ENCODE results near the gene KLRF1.
"Not testable (repeated sequence)": the region's sequence is repeated elsewhere in the genome, so short reads cannot be mapped to it uniquely, and the experiment has no call there.

The KLRF1 gene

DNA sequence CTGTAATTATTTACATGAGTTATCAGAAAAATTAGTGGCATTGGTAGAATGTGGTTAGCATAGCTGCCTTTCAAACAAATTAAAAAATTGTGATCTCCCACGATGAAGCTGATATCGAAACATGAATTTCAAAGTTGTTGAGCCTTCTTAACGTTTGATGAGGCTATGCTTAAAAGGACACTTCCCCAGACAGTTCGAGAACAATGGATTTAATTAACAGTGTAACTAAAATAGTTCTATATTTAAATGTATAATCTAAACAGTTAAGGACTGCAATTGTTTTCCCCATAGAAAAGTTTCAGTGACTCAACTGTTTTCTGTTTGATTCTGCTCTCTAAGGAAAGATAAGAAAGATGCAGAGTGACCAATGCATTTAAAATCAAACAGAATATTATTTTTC, 40.2 kb downstream of the KLRF1 start:
- H3K9ac ChIP-seq, result no peak overlapping the region

DNA sequence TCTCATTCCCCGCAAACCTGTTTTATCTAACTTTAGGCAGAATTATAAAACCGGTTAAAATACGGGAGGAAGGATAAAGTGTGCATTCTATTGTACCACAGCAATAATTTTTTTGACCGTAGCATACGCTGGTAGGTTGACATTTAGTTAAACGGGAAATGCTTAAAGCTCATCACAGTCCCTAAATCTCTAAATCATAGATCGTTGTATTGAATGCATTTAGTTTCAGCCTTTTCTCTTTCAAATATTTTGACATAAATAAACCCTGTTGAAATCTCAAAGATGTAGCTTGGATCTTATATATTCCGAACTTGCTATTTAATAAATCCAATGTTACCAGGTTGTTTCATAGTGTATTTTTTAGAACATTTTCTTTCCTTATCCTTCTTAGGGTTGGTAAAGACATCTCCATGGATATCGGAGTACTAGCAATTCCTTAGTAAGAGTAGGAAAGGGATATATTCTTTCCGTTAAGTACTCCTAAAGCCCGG, 41.1 kb downstream of the KLRF1 start:
- peaks cover 8% of the 10 kb centered on the region; the same call in 1 of the 2 replicates for H3K4me1 ChIP-seq
- no peak overlapping the region for H3K9ac ChIP-seq
- H4K20me1 ChIP-seq, result peaks cover 34% of the 10 kb centered on the region
- H3K4me3 ChIP-seq, result no peak overlapping the region
- no peak overlapping the region for H3K27ac ChIP-seq
- H3K9me3 ChIP-seq, result 0 out of 2 replicates have a peak, but pooled peaks cover 9% of the 10 kb centered on the region
- no peaks in the 10 kb centered on the region for H3K36me3 ChIP-seq
- H3K27me3 ChIP-seq, result peaks cover 56% of the 10 kb centered on the region
- no peak for TF ChIP-seq Cebpa-rat (IDR thresholded peaks at IDR 0.05)
- H3K4me2 ChIP-seq, result no peak overlapping the region

More for the DNA sequence above, 40.2 kb downstream of the KLRF1 start:
- H3K9me3 ChIP-seq, result 0 out of 2 replicates have a peak, but pooled peaks cover 9% of the 10 kb centered on the region
- H4K20me1 ChIP-seq, result peaks cover 34% of the 10 kb centered on the region
- H3K27me3 ChIP-seq, result peaks cover 56% of the 10 kb centered on the region
- no peak overlapping the region for H3K4me2 ChIP-seq
- no peak for TF ChIP-seq Cebpa-rat (IDR thresholded peaks at IDR 0.05)
- H3K27ac ChIP-seq, result no peak overlapping the region
- H3K4me3 ChIP-seq, result no peak overlapping the region
- no peaks in the 10 kb centered on the region for H3K36me3 ChIP-seq
- H3K4me1 ChIP-seq, result peaks cover 8% of the 10 kb centered on the region; the same call in 1 of the 2 replicates

DNA sequence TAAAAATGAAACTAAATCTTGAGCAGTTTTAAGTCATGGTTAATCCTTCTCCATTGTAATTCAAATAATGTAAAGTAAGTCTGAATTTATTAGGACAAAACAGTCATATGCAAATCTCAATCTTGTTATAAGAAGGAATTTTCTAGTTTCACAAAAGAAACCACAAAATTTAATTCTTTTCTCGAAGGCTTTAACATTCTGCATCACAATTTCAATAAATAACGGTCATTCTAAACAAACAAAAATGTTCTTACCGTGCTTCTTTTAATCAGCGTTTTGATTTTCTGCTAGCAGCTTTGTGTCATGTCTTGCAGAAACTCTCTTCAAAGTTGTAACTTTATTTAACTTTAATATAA, 41.6 kb downstream of the KLRF1 start:
- no peak for TF ChIP-seq Cebpa-rat (IDR thresholded peaks at IDR 0.05)
- Histone ChIP-seq H3K9me3 (0 out of 2 replicates have a peak, but pooled peaks cover 5% of the 10 kb centered on the region), H3K27ac (no peak overlapping the region), H3K27me3 (peaks cover 56% of the 10 kb centered on the region), H4K20me1 (peaks cover 34% of the 10 kb centered on the region), H3K4me1 (peaks cover 8% of the 10 kb centered on the region; the same call in 1 of the 2 replicates), H3K4me2 (no peak overlapping the region), H3K4me3 (no peak overlapping the region), H3K9ac (no peak overlapping the region), H3K36me3 (no peaks in the 10 kb centered on the region)

DNA sequence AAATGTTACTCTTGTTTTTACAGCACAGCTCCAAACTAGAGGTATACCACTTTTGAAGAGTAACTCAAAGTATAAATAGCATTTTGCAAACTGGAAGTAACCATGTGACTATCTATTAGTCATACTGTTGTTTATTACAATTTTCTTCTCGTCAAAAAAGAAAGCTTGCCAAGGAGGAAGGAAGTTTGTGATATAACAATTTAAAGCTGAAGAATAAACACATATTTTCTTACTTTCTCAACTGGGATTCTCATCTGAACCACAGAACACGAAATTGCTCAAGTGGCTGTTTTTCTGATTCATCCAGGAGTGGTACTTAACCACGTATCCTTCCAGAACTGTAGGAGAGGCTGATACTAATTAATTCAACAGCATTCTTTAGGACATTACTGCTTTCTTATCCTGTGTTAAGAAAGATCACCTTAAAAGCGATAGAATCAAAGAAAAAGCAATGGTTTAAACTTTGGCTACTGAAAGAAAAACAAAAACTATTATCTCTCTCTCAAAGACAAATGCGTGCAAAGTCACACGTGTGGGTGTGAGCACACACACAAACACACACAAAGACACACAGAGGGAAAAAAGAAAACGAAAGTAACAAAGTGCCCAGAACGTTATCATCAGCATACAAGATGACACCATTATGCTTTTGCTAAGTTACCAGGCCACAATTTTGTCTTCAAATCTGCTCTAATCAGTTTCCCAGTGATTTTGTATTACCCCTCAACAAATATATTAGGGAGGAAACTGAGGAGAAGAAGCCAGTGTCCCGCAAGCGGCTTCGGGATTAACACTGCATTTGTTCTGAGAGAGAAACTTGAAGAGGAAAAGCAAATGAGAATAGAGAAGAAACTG, 42.3 kb downstream of the KLRF1 start, which contains the start of gene CLEC2B:
Gene CLEC2B (minus strand): TSS at position 48 of the 855 bp plus-strand sequence.
- no peak for TF ChIP-seq Cebpa-rat (IDR thresholded peaks at IDR 0.05)
- no peaks in the 10 kb centered on the region for H3K36me3 ChIP-seq
- peak within 1 kb of the TSS; percentile 44 for H3K4me3 ChIP-seq
- H3K4me1 ChIP-seq, result peaks cover 8% of the 10 kb centered on the region; the same call in 1 of the 2 replicates
- 0 out of 2 replicates have a peak, but pooled peaks cover 4% of the 10 kb centered on the region for H3K9me3 ChIP-seq
- H4K20me1 ChIP-seq, result peaks cover 34% of the 10 kb centered on the region
- no peak within 1 kb of the TSS for H3K9ac ChIP-seq
- peaks cover 56% of the 10 kb centered on the region for H3K27me3 ChIP-seq
- peak within 1 kb of the TSS; percentile 59 for H3K4me2 ChIP-seq
- no peak within 1 kb of the TSS for H3K27ac ChIP-seq

DNA sequence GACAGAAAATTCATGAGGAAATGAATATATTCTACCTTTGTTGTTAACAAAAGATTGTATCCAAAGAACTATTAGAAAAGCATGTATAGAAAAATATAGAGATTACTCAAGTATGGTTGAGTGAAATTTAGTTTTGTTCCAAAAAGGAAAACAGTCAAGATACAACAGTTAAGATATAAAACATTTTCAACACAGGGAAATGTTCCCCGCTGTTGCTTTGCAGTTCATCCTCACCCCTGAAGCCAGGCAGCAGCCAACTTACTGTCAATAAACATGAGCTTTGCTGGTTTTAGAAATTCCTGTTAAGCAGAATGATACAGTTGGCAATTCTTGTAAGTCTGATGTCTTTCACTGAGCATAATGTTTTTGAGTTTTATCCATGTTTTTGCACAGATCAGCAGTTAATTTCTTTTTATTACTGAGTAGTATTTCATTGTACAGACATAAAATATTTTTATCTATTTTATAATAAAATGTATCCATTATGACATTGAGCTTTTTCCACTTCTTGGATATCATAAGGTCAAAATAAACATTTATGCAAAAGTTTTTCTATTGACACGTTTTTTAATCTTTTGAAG, 43.1 kb downstream of the KLRF1 start:
- Histone ChIP-seq H3K4me2 (no peak overlapping the region), H3K27ac (no peak overlapping the region), H4K20me1 (peaks cover 34% of the 10 kb centered on the region), H3K4me3 (no peak overlapping the region), H3K4me1 (peaks cover 8% of the 10 kb centered on the region; the same call in 1 of the 2 replicates), H3K27me3 (peaks cover 50% of the 10 kb centered on the region), H3K9me3 (0 out of 2 replicates have a peak, but pooled peaks cover 4% of the 10 kb centered on the region), H3K36me3 (no peaks in the 10 kb centered on the region), H3K9ac (no peak overlapping the region)
- TF ChIP-seq Cebpa-rat (IDR thresholded peaks at IDR 0.05), result no peak

DNA sequence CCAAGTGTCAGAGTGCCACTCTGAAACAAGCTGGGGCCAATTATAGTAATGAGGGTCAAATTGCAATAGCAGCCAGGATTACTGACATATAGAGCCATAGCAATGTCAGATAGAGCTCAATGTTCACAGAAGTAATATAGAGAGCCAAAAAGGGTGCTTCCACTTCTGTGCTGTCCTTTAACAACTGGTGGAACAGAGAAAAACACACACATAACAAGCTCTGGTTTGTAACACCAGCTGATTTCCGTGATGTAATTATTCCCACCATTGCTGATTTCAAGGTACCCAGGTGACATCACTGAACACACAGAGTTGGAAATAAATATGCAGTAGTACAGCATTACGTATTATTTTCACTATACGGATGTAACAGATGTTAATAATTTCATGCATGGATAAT, 44.9 kb downstream of the KLRF1 start:
- no peak overlapping the region for H3K9ac ChIP-seq
- H3K27ac ChIP-seq, result no peak overlapping the region
- TF ChIP-seq Cebpa-rat (IDR thresholded peaks at IDR 0.05), result no peak
- H3K4me1 ChIP-seq, result peaks cover 8% of the 10 kb centered on the region; the same call in 1 of the 2 replicates
- H4K20me1 ChIP-seq, result peaks cover 27% of the 10 kb centered on the region
- H3K4me2 ChIP-seq, result no peak overlapping the region
- H3K36me3 ChIP-seq, result no peaks in the 10 kb centered on the region
- H3K27me3 ChIP-seq, result peaks cover 32% of the 10 kb centered on the region
- H3K4me3 ChIP-seq, result no peak overlapping the region
- 0 out of 2 replicates have a peak, but pooled peaks cover 4% of the 10 kb centered on the region for H3K9me3 ChIP-seq

DNA sequence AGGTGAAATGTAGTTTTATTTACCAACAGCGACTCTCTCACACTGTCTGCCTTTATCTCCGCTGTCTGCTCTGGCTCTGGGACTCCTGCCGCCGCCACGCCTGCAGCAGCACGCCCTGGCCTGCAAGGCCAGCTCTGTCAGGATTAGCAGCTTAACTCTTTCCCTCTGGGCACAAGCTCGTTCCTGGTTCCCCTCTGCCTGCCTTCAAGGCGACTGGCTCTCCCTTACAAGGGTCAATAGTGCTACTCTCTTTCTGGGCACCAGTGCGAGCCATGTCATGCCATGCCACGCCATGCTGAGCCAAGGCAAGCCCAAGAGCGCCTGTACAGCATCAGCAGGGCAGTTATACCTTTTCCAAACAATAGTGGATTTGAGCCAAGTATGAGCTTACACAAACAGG, 45.5 kb downstream of the KLRF1 start:
- Histone ChIP-seq H3K4me3 (no peak overlapping the region), H3K9ac (no peak overlapping the region), H3K4me2 (no peak overlapping the region), H3K27me3 (peaks cover 26% of the 10 kb centered on the region), H3K9me3 (0 out of 2 replicates have a peak, but pooled peaks cover 4% of the 10 kb centered on the region), H4K20me1 (peaks cover 22% of the 10 kb centered on the region), H3K36me3 (no peaks in the 10 kb centered on the region), H3K4me1 (peaks cover 8% of the 10 kb centered on the region; the same call in 1 of the 2 replicates), H3K27ac (no peak overlapping the region)
- TF ChIP-seq Cebpa-rat (IDR thresholded peaks at IDR 0.05), result no peak

DNA sequence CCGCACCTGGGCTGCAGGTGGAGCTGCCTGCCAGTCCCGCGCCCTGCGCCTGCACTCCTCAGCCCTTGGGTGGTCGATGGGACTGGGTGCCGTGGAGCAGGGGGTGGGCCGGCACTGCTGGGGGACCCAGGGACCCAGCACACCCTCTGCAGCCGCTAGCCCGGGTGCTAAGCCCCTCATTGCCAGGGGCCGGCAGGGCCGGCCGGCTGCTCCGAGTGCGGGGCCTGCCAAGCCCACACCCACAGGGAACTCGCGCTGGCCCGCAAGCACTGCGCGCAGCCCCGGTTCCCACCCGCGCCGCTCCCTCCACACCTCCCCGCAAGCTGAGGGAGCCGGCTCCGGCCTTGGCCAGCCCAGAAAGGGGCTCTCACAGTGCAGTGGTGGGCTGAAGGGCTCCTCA, 48.8 kb downstream of the KLRF1 start:
- H3K27me3 ChIP-seq, H3K9ac ChIP-seq, H3K4me3 ChIP-seq, H3K4me2 ChIP-seq, H3K9me3 ChIP-seq, H4K20me1 ChIP-seq, H3K4me1 ChIP-seq, H3K36me3 ChIP-seq, H3K27ac ChIP-seq: not testable (repeated sequence)

DNA sequence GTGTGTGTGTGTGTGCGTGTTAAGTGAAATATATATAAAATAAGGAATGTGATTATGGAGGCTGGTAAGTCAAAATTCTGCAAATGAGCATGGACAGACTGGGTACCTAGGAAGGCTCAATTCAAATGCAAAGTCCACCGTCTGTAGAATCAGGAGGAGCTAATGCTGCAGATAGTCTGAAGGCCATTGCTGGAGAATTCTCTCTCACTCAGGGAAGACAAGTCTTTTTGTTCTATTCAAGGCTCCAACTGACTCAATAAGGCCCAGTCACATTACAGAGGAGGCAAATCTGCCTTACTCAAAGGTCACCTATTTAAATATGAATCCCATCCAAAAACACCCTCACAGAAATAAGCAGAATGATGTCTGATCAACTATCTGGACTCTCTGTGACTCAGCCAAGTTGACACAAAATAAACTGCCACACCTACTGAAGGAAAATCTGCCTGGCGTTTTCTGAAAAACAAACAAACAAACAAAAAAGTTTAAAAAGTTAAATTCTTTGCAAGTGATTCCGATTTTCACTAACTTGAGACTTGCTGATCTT, 53.3 kb downstream of the KLRF1 start:
- TF ChIP-seq Cebpa-rat (IDR thresholded peaks at IDR 0.05), result no peak
- Histone ChIP-seq H3K9me3 (no peaks in the 10 kb centered on the region), H3K4me3 (no peak overlapping the region), H3K27ac (no peak overlapping the region), H4K20me1 (no peaks in the 10 kb centered on the region), H3K27me3 (no peaks in the 10 kb centered on the region), H3K9ac (no peak overlapping the region), H3K4me2 (peak overlapping the region; percentile 49), H3K4me1 (peaks cover 14% of the 10 kb centered on the region), H3K36me3 (no peaks in the 10 kb centered on the region)

All from BLaER1 (cell line).